ENCODE measurements around the gene FNIP2.
"Not testable (repeated sequence)": the region's sequence is repeated elsewhere in the genome, so short reads cannot be mapped to it uniquely, and the experiment has no call there.

FNIP2 gene

DNA sequence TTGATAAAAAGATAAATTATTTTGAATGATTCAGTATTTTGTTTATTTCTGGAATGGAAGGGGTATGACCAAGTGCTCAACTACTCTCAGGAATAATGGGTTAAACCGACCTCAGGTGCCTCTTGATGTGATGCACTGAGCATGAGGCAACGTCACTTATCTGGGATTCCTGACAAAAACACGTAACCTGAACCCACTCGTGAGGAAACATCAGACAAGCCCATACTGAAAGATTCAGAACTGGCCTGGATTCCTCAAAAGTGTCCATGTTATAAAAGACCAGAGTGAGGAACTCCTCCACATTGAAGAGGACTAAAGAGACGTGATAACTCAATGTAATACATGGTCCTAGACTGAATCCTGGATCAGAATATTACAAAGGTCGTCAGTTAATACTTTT, 144.0 kb downstream of the FNIP2 start:
- no peak for DNase-seq (ENCODE audit: low read depth in 2 of 2)

DNA sequence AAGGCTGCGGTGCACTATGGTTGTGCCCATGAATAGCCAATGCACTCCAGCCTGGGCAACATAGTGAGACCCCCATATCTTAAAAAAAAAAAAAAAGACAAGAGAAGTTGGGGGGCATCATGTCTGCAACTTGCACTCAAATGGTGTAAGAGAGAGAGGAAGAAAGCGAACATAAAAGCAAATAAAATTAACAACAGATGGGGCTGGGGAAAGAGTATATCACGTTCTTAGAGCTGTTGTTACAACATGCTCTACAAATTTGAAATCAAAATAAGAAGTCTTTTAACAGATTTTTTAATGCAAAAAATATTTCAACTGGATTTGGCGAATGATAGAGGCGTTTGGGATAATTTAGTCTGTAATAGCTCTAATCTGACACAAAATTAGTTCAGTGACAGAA, 144.9 kb downstream of the FNIP2 start:
- no peak for DNase-seq (ENCODE audit: low read depth in 2 of 2)

DNA sequence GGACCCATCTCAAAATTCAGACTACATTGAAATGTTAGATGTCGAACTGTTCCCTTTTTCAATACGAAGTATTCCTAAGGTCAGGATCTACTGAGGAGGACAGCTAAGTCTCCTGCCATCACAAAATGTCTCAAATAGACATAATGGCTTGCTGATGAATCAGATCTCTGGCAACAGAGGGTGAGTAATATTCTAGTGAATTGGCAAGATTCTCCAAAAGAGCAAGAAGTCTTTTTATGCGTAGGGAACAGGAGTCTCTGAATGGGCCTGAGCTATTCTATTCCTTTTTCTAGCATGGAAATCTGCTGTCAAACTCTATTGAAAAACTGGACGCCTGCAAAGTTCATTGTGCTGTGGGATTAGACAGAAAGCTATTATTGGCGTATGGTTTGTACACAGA, 145.4 kb downstream of the FNIP2 start:
- no peak for DNase-seq (ENCODE audit: low read depth in 2 of 2)

DNA sequence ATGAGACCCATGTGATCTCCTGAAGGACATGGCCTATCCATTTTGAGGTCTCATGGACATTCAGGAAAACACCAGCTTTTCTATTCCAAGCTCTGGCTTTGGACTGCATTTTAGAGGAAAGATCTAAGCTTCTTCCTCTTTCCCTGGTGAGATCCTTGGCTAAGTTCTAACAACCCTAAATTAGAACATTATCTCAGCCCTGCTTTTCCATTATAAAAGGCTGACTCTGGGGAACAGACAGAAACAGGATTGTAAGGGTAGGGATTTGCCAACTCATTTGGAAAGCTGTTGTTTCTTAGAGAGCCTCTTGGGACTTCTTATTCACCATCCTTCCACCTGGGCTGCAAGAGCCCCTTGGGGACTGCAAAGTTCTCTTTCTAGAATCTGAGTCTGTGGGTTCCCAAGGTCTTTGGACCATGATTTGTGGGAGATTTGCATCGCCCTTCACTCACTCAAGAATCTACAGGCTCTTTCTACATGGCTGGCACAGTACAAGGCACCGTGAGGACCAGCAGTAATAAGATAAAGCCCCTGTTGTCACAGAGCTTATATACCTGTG, 146.9 kb downstream of the FNIP2 start:
- no peak for DNase-seq (ENCODE audit: low read depth in 2 of 2)

DNA sequence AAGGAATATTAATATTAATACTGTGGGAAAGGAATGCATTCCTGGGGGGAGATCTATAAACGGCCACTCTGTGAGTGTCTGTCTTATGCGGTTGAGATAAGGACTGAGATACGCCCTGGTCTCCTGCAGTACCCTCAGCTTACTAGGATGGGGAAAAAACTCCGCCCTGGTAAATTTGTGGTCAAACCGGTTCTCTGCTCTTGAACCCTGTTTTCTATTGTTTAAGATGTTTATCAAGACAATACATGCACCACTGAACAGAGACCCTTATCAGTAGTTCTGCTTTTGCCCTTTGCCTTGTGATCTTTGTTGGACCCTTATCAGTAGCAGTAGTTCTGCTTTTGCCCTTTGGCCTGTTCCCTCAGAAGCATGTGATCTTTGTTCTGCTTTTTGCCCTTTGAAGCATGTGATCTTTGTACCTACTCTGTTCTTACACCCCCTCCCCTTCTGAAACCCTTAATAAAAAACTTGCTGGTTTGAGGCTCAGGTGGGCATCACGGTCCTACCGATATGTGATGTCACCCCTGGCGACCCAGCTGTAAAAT, 151.7 kb downstream of the FNIP2 start:
- DNase-seq (ENCODE audit: low read depth in 2 of 2) = not testable (repeated sequence)

DNA sequence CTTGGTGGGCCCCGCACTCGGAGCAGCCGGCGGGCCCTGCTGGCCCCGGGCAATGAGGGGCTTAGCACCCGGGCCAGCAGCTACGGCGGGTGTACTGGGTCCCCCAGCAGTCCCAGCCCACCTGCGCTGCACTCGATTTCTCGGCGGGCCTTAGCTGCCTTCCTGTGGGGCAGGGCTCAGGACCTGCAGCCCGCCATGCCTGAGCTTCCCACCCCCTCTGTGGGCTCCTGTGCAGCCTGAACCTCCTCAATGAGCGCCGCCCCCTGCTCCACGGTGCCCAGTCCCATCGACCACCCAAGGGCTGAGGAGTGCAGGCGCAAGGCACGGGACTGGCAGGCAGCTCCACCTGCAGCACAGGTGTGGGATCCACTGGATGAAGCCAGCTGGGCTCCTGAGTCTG, 158.9 kb downstream of the FNIP2 start:
- not testable (repeated sequence) for DNase-seq (ENCODE audit: low read depth in 2 of 2)

DNA sequence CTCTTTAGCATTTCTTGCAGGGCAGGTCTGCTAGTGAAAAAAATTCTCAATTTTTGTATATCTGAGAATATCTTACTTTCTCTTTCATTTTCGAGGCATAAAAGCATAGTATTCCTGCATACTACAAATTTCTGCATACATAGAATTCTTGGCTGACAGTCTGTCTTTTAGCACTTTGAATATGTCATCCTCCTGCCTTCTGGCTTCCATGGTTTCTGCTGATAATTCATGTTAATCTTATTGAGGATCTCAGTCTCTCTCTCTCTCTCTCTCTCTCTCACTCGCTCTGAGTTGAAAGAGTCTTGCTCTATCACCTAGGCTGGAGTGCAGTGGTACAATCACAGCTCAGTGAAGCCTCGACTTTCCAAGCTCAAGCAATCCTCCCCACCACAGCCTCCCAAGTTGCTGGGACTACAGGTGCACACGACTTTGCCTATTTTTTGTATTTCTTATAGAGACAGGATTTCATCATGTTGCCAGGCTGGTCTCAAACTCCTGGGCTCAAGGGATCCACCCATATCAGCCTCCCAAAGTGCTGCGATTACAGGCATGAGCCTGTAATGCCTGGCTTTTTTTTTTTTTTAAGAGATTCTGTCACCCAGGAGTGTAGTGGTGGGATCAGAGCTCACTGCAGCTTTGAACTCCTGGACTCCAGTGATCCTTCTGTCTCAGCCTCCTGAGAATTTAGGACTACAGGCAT, 161.3 kb downstream of the FNIP2 start:
- no peak for DNase-seq (ENCODE audit: low read depth in 2 of 2)

DNA sequence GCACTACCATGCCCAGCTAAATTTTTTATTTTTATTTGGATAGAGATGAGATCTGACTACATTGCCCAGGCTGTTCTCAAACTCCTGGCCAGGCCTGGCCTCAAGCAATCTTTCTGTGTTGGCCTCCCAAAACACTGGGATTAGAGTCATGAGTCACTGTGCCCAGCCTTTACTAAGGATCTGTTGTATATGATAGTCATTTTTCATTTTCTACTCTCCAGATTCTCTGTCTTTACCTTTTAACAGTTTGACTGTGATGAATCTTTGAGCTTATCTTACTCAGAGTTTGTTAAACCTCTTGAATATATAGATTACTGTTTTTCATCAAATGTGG, 161.8 kb downstream of the FNIP2 start:
- DNase-seq (ENCODE audit: low read depth in 2 of 2) = no peak

DNA sequence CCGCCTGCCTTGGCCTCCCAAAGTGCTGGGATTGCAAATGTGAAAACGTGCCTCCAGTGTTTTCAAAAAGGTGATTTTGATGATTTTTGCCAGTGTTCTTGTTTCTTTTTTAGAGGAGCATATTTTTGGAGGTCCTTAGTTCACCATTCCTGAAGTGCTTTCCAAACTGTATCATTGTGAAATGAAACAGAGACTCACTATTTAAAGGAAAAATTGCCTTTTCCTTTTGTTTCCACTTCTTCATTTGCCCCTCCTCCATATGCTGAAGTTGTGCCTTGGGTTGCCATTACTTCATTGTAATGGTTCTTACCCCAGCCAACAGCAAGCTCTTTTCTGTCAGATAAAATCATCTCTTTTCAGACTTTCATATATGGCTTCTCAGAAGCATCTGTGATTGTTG, 164.4 kb downstream of the FNIP2 start:
- no peak for DNase-seq (ENCODE audit: low read depth in 2 of 2)

DNA sequence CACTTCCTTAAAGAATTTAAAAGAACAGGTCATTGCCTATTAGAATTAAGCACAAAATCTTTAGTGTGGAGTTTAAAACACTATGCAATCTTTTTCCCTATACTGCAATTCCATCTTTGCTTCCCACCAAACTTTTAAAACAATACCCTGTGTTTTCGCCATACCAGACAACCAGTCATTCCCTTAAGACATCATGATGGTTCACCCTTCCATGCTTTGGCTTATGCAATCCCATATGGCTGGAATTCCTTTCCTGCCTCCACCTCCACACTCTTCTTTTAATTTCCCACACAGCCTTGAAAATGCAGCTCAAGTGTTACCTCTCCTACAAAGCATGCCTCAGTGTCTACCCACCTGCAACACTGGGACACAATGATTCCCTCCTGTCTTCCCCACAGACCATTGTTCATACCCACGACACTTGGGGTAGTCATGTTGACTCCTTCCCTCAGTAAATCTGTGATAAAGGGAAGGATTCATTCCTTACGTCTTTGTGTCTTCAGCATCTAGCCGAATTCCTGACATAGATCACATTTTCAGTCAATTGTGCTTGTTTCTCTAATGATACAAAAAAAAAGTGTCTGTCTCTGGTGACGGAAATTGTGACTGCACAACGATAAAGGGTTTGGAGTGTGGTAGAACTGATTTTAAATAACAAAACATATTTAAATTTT, 166.3 kb downstream of the FNIP2 start:
- DNase-seq (ENCODE audit: low read depth in 2 of 2) = no peak

DNA sequence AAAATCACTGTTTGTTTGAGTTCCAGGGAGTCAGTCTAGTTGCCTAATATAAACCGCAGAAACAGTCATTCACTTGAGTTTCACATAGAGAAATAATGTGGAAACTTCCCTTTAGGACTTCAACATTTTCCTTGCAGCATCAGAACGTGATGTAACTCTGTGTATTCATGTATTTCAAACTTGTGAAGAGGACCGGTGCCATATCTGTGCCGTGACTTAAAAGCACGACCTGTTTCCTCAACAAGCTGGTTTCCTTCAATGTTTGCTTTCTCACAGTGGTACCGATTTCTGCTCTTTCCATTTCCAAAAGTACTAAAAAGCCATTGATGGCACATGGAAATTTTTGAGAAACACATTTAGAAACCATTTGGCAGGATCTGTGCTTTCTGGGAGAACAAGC, 167.4 kb downstream of the FNIP2 start:
- no peak for DNase-seq (ENCODE audit: low read depth in 2 of 2)

DNA sequence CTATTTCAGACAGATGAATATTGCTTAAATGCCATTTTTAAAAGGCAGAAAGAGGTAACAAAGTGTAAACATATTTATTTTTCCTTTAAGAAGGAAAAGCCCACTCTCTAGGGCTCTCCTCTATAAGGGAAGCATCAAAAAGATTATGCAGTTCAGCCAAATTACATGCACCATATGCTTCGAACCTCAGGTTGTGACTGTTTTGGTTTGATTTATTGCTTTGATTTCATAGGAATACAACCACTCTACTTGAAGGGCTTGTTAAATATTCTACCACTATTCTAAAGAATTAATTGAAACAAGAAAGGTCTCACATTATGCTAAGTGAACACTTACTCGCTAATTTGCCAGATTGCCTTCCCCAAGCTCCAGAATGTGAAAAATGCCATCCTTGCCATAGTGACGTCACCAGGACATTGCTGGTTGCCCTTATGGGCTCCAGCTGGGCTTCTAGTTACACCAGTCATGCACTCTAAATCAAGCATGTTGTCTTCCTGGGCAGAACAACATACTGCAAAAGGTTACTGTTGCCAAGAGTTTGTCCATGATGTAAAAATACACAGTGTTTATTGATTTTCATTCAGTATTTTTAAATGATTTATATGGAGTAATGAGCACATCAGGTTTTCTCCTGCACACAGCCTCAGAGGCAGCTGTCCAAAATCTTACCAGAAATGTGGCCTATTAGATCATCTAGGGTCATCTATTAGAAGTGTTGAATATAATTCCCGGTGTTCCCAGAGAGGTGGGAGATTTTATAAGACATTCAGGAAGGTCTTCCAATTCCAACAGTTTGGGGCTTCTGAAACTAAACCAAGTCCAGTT, 169.6 kb downstream of the FNIP2 start:
- no peak for DNase-seq (ENCODE audit: low read depth in 2 of 2)

DNA sequence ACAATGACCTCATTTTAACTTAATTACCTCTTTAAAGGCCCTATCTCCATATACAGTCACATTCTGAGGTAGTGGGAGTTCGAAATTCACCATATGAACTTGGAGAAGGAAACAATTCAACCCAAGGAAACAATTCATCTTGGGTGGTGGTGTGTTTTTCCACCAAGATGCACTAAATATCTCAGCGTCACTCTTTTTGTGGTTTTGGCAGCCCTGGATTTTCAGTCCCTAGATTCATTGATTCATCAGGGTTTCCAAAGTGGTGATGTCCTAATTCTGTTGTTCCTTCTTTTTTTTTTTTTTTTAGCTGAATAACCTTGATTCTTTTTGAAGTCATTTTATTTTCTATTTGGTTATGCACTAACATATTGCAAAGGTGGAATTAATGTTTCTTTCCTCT, 171.4 kb downstream of the FNIP2 start:
- no peak for DNase-seq (ENCODE audit: low read depth in 2 of 2)

DNA sequence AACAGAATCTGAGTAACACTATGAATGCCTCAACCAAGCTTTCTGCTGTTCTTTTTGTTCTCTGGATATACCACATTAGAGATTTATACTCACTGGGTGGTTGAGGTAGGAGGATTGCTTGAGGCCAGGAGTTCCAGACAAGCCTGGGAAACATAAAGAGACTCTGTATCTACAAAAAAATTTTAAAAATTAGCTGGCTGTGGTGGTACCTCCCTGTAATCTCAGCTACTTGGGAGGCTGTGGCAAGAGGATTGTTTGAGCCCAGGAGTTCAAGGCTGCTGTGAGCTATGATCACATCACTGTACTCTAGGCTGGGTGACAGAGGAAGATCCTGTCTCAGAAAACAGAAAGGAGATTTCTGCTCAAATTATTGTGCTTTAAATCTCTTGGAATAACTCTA, 172.5 kb downstream of the FNIP2 start:
- no peak for DNase-seq (ENCODE audit: low read depth in 2 of 2)

DNA sequence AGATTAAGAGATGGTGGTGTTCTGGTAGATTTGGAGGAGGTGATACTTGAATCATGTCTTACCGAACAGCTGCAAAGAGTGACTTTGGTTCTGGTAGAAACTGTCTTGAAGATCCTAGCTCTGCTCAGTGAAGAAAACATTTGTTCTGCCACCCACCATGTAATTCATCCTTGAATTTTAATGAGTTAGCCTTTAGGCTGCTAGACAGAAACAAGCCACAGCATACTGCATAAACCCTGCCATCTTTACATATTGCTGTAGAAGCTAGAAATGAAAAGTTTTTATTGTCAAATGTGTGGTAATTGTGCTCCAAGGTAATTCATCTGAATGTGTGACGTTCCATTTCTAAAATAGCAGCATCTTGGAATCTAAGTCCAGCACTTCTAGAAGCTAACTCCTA, 173.1 kb downstream of the FNIP2 start:
- no peak for DNase-seq (ENCODE audit: low read depth in 2 of 2)

DNA sequence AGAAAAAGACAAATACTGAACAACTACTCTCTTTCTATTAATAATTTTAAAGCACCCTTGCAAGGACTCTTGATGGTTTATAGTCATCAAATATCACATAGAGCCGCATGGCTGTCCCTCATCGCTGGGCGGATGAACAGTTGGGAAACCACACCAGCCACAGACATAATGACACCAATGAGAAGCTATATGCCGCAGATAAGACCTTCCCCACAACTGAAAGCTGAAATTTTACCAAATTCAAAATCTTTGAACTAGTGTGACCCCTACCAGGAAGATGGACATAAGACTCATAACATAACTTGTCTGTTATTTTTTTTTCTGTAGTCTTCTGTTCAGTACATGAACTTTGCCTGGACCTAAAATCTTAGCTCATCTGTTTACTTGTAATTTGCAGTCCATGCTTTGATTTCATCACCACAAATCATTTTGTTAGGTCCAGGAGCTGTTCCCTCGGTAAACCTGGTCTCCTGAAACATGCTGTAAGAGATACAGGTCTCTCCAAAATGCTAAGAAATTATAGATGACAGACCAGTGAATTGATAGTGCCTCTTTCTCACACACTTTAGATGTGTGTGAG, 176.8 kb downstream of the FNIP2 start:
- no peak for DNase-seq (ENCODE audit: low read depth in 2 of 2)

DNA sequence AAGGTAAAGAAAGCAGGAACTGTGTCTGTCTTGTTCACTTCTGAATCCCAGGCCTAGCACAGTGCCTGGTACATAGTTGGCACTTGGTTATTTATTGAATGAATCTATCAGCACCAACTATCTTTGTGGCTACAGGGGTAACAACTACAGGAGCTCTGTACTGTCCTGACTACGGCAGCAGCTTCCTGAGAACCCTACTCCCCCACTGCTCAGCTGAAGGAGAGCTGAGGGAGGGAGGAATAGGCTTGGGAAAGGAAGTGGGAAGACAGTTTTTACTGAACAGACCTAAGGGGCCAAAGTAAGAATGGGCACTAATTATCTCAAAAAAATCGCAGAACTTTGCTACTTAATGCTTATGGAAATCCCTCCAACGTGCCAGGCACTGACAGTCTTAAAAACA, 178.0 kb downstream of the FNIP2 start:
- no peak for DNase-seq (ENCODE audit: low read depth in 2 of 2)

DNA sequence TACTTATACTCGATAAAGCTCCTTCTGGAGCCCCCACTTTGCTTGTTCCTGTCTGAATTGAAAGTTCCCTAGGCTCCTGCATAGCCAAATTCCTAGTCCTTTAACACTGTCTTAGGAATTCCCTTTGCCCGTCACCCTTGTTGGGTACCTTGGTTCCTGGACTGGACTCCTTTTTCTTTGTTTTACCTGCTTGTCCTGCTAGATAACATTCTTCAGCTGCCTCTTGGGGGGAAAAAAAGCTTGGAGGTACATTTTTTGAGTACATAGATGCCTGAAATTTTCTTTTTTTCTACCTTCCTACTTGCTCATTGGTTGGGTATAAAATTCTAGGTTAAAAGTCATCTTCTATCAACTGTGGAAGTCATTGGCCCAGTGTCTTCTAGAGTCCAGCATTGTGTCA, 179.2 kb downstream of the FNIP2 start:
- no peak for DNase-seq (ENCODE audit: low read depth in 2 of 2)

DNA sequence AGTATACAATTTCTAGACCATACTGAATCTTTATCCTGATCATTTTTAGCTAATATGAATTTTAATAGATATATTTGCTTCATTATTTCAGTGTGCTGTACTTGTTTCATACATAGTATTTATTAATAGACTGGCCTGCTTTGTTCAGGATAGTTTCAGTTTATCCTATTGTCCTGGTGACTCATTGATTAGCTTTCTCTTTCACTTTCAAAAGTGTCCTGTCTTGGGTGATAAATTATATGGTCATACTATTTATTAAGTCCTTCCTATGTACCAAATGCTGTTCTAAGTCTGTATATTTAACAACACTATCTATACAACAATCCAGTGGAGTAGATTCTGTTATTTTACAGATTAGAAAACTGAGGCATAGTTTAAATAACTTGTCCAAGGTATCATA, 180.3 kb downstream of the FNIP2 start:
- DNase-seq (ENCODE audit: low read depth in 2 of 2) = no peak

DNA sequence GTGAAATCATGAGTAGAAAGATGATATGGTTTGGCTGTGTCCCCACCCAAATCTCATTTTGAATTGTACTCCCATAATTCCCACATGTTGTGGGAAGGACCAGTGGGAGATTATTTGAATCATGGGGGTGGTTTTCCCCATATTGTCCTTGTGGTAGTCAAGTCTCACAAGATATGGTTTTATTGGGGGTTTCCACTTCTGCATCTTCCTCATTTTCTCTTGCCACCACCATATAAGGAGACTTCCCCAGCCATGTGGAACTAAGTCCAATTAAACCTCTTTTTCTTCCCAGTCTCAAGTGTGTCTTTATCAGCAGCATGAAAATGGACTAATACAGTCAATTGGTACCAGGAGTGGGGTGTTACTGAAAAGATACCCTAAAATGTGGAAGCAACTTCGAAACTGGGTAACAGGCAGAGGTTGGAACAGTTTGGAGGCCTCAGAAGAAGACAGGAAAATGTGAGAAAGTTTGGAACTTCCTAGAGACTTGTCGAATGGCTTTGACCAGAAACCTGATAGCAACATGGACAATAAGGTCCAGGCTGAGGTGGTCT, 183.5 kb downstream of the FNIP2 start:
- DNase-seq (ENCODE audit: low read depth in 2 of 2) = not testable (repeated sequence)

DNA sequence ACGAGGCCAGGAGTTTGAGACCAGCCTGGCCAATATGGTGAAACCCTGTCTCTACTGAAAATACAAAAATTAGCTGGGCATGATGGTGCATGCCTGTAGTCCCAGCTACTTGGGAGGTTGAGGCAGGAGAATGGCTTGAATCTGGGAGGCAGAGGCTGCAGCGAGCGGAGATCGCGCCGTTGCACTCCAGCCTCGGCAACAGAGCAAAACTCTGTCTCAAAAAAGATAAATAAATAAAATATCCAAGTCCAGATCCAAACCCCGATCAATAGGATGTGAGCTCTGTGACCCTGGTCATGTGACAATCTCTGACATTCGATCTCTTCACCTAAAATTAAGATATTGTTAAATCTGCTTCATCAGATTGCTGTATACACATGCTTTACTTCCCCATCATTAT, 187.5 kb downstream of the FNIP2 start:
- DNase-seq (ENCODE audit: low read depth in 2 of 2) = not testable (repeated sequence)

DNA sequence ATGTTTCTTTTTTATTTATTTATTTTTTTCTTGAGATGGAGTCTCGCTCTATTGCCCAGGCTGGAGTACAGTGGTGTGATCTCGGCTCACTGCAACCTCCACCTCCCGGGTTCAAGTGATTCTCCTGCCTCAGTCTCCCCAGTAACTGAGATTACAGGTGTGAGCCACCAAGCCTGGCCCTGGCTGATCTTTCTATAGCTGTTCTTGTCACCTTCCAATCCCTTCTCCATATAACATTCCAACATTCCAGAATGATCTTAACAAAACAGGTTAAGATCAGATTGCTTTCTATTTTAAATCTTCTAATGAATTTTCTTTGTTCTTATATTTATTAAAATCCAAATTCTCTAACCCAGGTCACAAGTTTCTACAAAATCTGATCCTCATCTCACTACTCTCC, 188.1 kb downstream of the FNIP2 start:
- not testable (repeated sequence) for DNase-seq (ENCODE audit: low read depth in 2 of 2)

All from stimulated activated CD4-positive, alpha-beta T cell treated with anti-CD3 and anti-CD28 coated beads, Interleukin-15, amount 100 ng/mL, for 48 hours (primary cell).